ENCODE measurements around the gene C13orf46.
"Not testable (repeated sequence)": the region's sequence is repeated elsewhere in the genome, so short reads cannot be mapped to it uniquely, and the experiment has no call there.

C13orf46 gene

DNA sequence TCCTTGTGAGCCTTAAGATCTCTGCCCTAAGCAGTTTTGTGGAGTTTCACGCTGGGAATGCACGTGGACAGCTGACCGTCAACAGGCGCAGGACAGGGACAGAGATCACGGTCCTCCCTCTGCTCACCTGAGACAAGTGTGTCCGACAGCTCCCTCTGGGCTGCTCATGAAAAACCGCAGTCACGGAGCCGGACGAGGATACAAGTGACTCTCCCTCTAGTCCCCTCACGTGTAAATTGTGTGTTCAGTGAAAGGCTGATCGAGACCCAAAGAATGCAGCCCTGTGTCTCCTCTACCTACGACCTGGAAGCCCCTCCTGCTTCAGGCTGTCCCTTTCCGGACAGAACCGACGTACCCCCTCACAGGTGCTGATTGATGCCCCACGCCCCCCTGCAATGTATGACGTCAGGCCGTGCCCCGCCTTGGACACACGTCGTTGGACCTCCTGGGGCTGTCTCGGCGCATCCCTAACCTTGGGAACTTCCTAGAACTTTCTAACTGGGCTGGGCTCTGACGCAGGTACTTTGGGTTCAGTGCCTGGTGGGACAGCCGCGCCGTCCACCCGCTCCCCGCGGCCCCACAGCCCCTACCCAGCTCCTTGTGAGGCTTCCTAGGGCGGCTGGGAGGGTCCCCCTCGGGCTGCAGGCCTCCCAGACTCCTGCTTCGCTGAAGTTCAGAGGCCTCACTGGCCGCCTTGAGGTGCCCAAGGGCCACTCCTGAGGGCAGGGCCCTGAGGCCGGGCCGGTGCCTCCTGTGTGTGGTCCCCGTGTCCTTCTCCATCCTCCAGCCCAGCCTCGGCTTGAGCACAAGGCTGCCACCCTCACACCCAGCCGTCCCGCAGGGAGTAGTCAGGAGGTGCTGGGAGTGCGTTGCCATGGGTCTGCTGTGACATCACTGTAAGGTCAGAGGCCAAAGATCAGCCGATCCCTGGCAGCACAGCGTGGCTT, at the start of gene C13orf46:
TSS of gene C13orf46 (minus strand) at position 859 of the 947 bp plus-strand sequence. CDS start at position 780, 79 bp downstream.
- DNase-seq (ENCODE audit: low read depth in 2 of 2) = no peak

DNA sequence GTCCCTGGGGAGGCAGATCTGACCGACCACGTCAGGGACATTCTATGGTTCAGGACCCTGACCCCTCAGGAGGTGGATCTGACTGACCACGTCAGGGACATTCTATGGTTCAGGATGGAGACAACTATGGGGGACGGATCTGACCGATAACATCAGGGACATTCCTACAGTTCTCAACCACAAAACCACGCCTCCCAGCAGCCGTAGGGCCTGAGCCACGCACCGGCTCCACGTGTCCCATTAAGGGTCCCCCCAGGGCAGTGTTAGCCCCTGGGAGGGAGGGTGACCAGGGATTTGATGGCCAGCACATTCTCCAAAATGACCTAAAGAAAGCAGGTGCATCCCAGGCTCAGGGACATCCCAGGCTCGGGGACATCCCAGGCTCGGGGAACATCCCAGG, 49.0 kb upstream of the C13orf46 start:
- no peak for DNase-seq (ENCODE audit: low read depth in 2 of 2)

DNA sequence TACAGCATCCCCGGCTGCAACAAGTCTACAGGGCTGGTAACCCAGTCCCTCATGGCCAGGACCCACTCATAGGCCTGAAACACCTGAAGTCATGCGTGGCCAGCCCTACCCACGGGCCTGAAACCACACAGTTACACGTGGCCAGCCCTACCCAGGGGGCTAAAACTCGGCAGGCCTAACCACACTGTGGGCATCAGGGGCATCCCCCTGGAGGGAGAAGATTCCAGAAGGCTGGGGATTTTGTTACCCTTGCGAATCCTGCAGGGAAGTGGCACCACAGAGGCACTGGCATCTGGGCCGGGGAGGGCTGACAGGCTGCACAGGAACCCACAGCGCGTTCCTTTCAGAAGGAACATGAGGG, 48.4 kb upstream of the C13orf46 start:
- no peak for DNase-seq (ENCODE audit: low read depth in 2 of 2)

DNA sequence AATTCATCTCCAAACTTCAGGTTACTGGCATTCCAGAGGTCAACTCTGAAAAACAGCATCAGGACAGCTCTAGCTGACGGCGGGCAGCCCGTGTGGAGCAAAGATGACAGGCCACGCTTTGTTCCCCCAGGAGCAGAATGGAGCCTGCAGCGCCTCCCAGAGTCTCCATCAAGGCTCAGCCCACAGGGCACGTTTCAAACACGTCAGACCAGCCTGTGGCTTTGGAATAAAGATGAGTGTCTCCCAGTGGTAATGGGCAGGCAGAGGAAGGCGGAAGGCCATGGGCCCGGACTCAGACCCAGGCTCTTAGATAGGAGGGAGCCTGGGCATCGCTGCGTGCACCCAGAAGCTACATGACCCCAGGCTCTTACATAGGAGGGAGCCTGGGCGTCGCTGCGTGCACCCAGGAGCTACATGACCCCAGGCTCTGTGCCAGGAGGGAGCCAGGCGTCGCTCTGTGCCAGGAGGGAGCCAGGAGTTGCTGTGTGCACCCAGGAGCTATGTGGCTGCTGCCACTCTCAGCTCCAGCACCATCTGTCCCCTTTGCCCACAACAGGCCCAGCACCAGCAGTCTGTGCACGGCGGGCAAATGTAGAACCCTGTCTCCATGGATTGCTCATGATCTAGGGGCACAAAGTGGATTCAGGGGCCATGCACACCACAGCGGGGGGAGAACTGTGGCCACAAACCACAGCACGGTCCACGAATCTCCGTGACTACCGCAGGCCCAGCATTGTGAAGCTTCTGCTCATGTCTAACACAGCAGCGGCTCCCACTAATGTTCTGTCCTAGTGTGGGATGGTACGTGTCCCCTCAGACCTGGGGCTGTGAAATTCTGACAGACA, 47.8 kb upstream of the C13orf46 start:
- no peak for DNase-seq (ENCODE audit: low read depth in 2 of 2)

DNA sequence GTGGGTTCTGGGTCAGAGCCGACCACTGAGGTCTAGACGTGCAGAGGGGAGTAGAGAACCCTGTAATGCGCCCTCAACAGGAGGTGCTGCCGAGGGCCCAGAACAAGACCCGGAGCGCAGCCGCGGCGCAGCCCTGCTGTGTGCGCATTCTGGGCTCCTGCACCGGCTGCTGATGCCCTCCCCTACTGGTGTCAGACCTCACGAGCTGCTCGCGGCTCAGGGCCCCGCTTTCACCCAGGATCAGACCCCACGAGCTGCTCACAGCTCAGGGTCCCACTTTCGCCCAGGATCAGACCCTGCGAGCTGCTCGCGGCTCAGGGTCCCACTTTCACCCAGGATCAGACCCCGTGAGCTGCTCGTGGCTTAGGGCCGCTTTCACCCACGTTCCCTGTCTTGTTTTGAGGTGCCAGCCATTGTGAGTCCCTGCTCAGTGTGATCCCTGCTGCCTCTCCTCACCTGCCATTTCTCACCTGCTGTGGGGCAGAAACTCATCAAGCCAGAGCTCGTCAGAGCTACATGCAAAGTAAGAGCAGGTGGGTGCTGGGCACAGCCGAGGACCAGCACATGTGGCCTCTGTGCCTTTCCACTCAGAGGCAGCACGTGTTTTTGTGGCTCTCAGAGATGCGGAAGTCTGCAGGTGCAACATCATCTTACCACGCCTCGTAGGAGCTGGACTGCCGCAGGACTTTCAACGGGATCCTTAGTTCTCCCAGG, 47.0 kb upstream of the C13orf46 start:
- no peak for DNase-seq (ENCODE audit: low read depth in 2 of 2)

DNA sequence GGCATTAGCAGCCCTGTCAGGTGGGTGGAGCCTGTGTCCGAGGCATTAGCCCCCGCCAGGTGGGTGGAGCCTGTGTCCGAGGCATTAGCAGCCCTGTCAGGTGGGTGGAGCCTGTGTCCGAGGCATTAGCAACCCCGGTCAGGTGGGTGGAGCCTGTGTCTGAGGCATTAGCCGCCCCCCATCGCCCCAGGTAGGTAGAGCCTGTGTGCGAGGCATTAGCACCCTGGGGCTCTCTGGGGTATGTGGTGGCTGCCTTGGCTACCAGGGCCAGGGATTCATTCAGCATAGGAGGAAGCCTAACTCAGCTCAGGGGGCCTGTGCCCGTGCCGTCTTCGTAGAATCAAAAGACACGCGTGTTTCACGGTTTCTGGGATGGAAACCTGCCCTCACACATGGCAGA, 46.3 kb upstream of the C13orf46 start:
- DNase-seq (ENCODE audit: low read depth in 2 of 2) = not testable (repeated sequence)

DNA sequence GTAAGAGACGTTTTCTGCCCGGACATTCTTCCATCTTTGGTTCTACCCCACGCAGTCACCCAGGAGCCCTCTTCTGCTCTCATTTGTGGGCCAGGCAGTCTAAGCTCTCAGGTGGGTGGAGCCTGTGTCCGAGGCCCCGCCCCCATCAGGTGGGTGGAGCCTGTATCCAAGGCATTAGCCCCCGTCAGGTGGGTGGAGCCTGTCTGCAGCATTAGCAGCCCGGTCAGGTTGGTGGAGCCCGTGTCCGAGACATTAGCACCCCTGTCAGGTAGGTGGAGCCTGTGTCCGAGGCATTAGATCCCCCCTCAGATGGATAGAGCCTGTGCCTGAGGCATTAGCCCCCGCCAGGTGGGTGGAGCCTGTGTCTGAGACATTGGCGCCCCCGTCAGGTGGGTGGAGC, 45.5 kb upstream of the C13orf46 start:
- DNase-seq (ENCODE audit: low read depth in 2 of 2) = no peak

DNA sequence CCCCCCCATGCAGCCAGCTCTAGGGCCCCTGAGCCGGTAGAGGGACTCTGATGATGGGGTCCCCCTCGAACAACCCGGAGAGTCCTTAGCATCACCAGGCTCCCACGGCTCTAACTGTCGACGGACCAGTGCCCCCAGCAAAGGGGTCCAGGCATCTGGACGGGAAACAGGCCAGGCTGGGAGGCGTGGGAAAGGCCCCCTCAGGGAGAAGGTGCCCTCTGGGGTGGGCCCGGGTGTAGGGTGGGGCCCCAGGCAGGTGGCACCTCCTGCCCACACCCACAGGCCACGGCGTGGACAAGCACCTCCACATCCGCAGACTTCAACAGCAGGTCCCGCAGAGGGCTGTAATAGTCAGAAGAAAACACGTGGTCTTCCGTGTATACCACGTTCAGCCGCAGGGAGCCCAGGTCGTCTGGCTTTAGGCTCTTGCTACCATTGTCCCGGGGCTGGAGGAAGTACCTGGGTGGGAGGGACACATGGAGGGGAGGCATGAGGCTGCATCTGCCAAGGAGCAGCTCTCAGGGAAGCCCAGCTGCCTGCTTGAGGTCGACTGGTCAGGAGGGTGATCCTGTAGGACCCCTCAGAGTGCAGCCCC, 44.7 kb upstream of the C13orf46 start:
- DNase-seq (ENCODE audit: low read depth in 2 of 2) = no peak

DNA sequence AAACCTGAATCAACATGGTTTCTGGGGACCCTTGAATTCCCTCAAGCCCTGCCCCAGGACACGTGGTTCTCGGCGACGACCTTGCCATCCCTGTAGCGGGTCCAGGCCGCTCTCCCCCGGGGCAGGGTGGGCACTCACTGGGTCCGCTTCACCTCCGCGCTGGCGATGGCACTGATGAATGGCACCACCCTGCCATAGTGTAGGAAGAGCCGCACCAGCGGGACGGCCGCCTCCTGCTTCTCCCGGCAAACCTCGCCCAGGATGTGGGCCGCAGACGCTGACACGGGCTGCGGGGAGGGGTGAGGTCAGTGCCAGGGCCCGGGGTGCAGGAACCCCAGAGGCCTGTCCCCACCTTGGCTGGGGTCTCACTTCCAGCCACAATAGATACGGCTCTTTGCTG, 44.1 kb upstream of the C13orf46 start:
- DNase-seq (ENCODE audit: low read depth in 2 of 2) = no peak

DNA sequence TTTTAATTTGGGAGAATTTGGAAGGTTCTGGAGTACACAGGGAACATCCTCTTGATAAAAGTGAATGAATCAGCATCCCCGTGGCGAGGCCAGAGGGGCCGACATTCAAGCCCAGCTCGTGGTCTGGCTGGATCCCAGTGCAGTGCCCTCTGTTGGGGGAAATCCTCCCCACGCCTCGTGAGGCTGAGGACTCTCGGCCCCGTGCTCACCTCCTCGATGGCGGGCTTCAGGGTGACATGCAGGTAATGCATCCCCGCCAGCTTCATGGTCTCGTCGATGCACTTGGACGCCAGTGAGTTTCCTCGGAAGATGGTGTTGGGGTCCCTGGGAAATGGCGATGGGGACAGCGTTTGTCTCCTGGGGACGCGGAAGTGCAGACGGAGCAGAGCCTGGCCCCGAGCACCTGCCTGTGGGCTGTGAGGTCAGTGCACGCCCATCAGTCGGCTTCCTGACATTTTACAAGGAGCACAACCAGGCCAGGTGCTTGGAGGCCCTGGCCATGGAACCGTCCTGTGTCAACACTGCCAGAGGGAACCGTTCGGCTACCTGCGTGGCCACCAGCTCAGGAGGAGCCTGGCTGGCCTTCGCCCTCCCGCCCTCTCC, 43.3 kb upstream of the C13orf46 start:
- no peak for DNase-seq (ENCODE audit: low read depth in 2 of 2)

DNA sequence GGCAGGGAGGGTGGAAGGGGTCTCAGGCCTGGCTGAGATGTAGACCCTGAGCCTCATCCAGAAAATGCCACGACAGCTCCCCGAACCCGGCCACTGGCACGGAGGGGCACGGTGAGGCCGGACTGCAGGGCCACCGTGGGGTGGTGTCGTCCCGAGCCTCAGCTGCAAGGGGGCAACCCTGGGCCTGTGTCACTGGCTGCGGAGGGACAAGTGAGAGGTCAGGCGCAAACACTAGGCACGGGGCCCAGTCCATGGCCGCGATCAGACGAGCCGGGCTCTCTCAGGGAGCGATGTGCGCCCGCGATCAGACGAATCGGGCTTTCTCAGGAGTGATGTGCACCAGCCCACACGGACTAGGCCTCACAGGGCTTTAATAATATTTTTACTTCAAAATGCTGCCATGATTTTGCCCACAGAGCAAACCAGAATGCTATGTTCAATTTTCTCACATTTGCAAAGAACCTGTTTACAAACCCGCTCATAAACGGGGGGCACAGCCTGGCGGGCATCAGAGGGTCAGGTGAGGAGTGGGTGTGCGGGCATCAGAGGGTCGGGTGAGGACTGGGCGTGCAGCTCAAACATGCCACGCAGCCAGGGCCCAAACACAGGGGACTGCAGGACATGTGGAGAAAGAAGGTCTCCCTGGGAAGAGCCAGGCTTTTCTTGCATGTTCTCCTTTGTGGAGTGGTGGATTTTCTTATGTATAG, 42.6 kb upstream of the C13orf46 start:
- DNase-seq (ENCODE audit: low read depth in 2 of 2) = no peak

DNA sequence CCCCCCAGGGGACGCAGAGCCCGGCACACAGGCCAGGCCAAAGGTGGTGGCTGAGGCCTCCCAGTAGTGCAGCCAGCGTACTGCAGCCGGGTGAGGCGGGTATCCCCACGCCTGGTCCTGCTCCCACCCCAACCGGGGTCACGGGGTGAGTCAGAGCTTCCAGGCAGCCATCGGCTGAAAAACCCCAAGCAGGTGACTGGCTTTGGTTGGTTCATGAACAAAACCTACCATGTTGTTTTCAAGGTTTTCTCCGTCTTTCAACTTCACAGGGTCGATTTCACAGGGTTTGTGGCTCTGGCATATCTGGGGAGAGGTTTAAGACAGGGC, 42.1 kb upstream of the C13orf46 start:
- no peak for DNase-seq (ENCODE audit: low read depth in 2 of 2)

DNA sequence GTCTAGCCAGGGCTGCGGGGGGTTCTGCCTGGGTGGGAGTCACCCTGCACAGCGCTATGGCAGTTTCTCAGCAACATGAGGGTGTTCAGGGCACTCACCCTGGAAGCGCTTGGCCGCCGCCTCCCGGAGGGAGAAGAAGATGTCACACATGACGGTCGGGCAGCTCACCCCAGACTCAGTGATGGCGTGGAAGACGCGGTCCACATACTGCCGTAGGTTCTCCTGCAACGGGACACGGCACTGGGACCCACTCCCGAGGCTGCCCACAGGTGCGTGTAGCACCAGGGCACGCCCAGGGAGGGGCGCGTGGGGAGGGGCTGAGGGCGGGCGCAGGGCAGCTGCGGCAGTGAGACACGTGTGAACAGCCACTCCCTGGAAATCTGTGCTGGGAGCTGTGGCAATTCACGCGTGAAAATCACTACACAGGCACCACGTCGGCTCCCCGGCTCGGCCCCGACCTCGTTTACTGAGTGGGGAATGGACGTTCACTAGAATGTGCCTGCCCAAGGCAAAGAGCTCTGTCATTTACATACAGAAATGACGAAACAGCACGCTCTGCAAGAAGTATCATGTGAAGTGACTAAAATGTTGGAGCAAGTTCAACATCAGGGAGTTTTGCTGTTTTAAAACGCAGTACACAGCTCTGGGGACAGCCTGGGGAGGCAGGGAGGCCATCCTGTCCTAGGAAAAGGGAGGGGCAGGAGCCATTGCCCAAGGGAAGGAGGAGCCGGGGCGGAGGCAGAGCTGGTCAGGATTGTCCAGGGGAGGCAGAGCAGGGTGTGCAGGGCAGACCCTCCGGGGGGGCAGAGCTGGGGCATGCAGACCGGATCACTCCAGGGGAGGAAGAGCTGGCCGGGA, 41.5 kb upstream of the C13orf46 start:
- DNase-seq (ENCODE audit: low read depth in 2 of 2) = no peak

DNA sequence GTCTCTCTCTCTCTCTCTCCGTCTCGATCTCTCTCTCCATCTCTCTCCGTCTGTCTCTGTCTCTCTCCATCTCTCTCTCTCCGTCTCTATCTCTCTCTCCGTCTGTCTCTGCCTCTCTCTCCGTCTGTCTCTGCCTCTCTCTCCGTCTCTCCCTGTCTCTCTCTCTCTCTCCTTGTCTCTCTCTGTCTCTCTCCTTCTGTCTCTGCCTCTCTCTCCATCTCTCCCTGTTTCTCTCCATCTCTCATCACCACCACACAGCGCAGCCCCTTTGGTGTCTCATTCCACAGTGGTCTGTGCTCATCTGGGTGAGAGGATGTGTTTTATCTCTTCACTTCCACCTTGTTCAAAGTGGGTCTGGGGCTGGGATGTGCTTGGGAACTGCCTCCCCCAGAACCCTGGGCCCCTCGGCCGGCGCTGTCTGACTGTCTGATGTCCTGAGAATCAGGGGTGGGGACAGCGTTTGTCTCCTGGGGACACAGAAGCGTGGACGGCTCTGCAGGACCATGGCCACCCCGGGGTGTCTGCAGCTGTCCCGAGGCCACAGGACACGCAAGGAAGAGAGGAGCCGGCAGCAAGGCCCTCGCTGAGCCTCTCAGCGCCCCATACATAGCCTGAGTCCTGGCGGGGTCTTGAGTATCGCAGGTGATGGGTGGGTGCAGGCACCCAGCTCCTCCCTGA, 40.2 kb upstream of the C13orf46 start:
- no peak for DNase-seq (ENCODE audit: low read depth in 2 of 2)

DNA sequence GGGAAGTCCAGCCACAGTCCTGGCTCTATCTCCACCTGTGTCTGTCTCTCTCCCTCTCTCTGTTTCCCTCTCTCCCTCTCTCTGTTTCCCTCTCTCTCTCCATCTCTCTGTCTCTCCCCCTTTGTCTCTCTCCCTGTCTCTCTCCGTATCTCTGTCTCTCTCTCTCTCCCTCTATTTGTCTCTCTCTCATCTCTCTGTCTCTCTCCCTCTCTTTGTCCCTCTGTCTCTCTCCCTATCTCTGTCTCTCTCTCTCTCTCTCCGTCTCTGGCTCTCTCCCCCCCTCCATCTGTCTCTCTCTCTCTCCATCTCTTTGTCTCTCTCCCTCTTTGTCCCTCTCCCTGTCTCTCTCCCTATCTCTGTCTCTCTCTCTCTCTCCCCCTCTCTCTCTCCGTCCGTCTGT, 39.5 kb upstream of the C13orf46 start:
- no peak for DNase-seq (ENCODE audit: low read depth in 2 of 2)

DNA sequence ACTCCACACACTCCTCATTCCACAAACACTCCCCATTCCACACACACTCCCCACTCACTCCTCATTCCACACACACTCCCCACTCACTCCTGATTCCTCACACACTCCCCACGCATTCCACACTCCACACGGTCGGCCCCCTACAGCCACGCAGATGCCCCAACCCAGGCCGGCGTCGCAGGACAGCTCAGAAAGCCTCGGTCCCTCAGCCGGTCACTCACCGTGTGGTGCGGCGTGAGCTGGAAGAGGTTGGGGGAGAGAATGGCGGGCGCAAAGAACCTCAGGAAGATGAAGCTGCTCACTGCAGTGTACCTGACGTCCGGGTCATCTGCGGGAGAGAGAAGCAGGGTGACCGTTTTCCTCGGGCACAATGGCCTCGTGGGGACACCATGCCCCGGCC, 39.0 kb upstream of the C13orf46 start:
- no peak for DNase-seq (ENCODE audit: low read depth in 2 of 2)

DNA sequence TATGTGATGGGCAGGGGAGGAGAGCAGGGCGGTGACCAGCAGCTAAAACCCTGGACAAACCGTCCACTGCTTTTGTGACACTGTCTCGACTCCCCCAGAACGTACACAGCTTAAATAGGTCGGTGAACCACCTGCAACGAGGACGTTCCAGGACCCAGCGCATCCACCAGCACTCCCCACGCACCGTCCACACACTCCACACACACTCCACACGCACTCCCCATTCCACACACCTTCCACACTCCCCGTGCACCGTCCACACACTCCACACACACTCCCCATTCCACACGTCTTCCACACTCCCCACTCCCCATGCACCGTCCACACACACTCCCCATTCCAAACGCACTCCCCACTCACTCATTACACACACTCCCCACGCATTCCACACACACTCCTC, 38.3 kb upstream of the C13orf46 start:
- no peak for DNase-seq (ENCODE audit: low read depth in 2 of 2)

DNA sequence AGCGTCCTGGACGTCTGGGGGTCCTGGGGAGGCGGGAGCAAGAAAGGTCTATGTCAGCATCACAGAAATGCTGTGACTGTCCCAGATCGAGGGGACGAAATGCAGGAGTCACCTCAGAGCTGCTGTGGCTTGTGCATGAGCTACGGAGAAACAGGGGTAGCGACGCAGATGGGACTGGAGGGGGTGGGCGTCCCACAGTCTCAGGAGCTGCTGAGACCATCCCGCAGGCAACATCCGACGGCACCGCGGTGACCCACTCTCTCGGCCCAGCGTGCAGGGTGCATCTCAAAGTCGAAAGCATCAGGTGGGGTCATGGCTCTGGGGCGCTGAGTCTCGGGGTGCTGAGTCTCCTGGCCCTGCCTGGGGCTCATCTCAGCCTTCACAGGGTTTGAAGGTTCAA, 37.4 kb upstream of the C13orf46 start:
- no peak for DNase-seq (ENCODE audit: low read depth in 2 of 2)

DNA sequence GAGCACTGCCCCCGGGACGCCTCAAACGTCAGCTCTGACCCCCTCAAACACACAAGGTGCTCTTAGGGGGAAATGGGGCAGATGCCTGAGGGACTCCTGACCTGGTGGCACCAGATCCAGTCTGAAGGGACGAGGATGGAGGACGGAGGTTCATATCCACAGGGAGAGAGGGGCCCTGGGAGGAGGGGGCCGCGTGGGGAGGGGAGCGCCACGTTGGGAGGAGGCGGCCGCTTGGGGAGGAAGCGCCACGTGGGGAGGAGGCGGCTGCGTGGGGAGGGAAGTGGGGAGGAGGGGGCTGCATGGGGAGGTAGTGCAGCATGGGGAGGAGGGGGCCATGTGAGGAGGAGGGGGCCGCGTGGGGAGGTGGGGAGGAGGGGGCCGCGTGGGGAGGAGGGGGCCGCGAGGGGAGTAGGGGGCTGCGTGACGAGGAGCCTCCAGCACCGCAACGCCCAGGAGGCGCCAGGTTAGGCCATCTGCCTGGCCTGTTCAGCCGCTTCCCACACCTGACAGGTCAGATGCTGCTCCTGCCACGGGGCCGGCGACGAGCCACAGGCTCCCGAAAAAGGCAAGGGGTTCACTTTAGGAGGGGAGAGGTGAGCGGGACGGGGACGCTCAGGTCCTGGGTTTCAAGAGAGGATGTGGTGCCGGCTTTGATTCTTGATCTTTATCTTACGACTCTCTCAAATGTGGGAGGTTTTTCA, 36.7 kb upstream of the C13orf46 start:
- no peak for DNase-seq (ENCODE audit: low read depth in 2 of 2)

Measured in fibroblast of skin of left biceps (primary cell).